Prostate gland (tissue), 2 donors: Measurements from ENCODE around the gene LPAR5. TPM values are rescaled to one million over a fixed set of nuclear protein-coding genes. Genes with fewer than 3 reads are reported as not detected.
A peak's percentile ranks its signal among the peaks of the same experiment; 100 is the strongest.

Experiments used
- DNase-seq: peaks from one replicate; pipeline ENCODE4 v3.0.0-alpha.2; 2019; ENCODE audit warnings: low spot score
- H3K27ac ChIP-seq, 2 donors: fragments of 200-600 bp; sonication (generic); 2 replicates each; pipeline ENCODE4 v1.5.1; 2017 to 2019
- H3K27me3 ChIP-seq: fragments of 200-600 bp; sonication (generic); replicated peaks from 2 replicates; pipeline ENCODE4 v1.5.1; 2019; ENCODE audit not compliant: insufficient read depth
- H3K36me3 ChIP-seq, 2 donors: fragments of 200-600 bp; sonication (generic); 1 replicate in 1 of 2; 2 replicates in 1 of 2; pipeline versions ENCODE4 v1.5.1 to v1.8.1; 2017 to 2019
- H3K4me1 ChIP-seq: fragments of 200-600 bp; sonication (generic); replicated peaks from 2 replicates; pipeline ENCODE4 v1.5.1; 2019
- H3K4me3 ChIP-seq, 2 donors: fragments of 200-600 bp; sonication (generic); 2 replicates each; pipeline ENCODE4 v1.5.1; 2017 to 2019
- H3K9me3 ChIP-seq: fragments of 200-600 bp; sonication (generic); 2 replicates; pipeline ENCODE4 v1.5.1; 2017
- POLR2A ChIP-seq: fragments of 450-650 bp; IDR thresholded peaks from one replicate; pipeline ENCODE4 v1.6.1; 2016; ENCODE audit warnings: antibody characterized with exemption, mild to moderate bottlenecking
- POLR2AphosphoS5 ChIP-seq: sonication (generic); formaldehyde crosslinking; IDR thresholded peaks from one replicate; pipeline ENCODE4 v1.6.1; 2017; ENCODE audit warnings: antibody characterized with exemption
- WGBS: methylation state at CpG from one replicate; pipeline ENCODE4 v1.1.5; 2018; 5-methylcytosine and 5-hydroxymethylcytosine counted together
- intact Hi-C: fragments of 100-400 bp; cut with DNase I; formaldehyde crosslinking; loops from one replicate; pipeline ENCODE4 v1.14.2; 2022
- total RNA-seq, 2 donors: library from RNA; depleted of rRNA; stranded (reverse); fragments of >200 nt; gene quantifications; one replicate each; pipeline ENCODE4 v1.1.0, GENCODE V29; 2016
- TF ChIP-seq, protein P1 (sequence below), 4 experiments: fragments of 200-600 bp in 2 of 4; fragments of 450-650 bp in 2 of 4; sonication (generic) in 2 of 4; IDR thresholded peaks; 1 replicate in 3 of 4; 2 replicates in 1 of 4; pipeline ENCODE4 v1.5.1; 2016 to 2019; ENCODE audit warnings: antibody characterized with exemption in 4 of 4, mild to moderate bottlenecking in 2 of 4, moderate library complexity in 2 of 4

Gene LPAR5
- 1 to 10 TPM in 1 of 2 donors, under 1 TPM in 1; 0.59 to 1.9 TPM for total RNA-seq

DNA sequence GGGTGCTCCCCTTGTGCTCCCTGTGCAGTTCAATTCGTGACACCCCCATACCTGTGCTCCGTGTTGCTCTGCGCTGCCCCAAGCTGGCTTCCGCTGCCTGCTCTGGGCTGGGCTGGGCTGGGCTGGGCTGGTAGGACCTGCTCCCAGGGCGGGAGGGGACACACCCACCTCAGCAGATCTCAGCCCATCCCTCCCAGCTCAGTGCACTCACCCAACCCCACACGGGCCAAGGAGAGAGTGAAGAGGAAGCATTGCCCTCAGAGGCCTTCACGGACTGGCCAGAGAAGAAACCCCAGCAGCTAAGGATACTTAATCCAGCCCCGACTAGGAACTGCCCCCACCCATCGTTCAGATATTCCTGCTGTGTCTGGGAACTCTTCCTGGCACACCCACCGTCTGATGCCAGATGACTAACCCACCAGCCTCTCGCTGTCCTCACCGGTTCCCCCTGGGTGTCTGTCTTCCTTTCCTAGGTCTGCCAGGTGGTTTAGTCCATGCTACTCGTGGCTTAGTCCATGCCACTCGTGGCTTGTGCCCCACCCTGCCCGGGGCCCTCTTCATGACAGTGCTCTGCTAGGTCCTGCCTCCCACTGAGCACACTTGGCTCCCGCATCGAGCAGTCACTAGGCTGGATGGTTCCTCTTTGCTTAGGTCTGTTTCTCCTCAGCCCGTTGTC is at the start of gene LPAR5:
Gene LPAR5, minus strand, starts transcription at position 104 of the 676 bp plus-strand sequence. CDS start 14,711 bp downstream, outside the sequence.
- H3K27ac ChIP-seq, result no peak within 1 kb of the TSS
- peak; percentile 30 for DNase-seq
- 34% methylated on average over 18 of the region's 18 CpGs for WGBS
- H3K4me3 ChIP-seq, result no peak within 1 kb of the TSS
- intact Hi-C loops, result no loop called here
- H3K27me3 ChIP-seq, result no peaks in the 10 kb centered on the region
- TF ChIP-seq POLR2AphosphoS5 (no peak), POLR2A (peak; percentile 46)
- H3K9me3 ChIP-seq, result no peaks in the 10 kb centered on the region
- no peaks in the 10 kb centered on the region for H3K4me1 ChIP-seq
- H3K36me3 ChIP-seq, result no peaks in the 10 kb centered on the region

DNA sequence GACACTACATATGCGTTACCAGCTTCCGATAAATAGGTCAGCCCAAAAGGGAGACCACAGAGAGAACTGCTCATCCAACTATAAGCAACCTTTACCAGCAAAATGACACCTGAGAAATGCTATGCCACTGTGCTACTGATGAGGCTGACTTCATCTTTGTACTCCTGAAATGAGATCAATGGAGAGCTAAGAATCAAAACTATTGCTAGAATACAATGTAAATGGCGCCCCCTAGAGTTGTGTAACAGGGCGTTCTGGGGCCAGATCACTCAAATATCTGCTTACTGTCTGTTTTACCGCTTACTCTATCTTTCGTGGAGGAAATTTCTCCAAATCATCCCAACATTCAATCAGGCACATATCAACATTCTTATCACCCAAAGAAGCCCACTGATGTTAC is 48.9 kb upstream of the LPAR5 start:
- peaks cover 3 to 4% of the 10 kb centered on the region in 2 donors for H3K36me3 ChIP-seq
- no peak overlapping the region for H3K4me3 ChIP-seq
- H3K9me3 ChIP-seq, result no peaks in the 10 kb centered on the region
- TF ChIP-seq POLR2A (no peak), POLR2AphosphoS5 (no peak)
- TF ChIP-seq, protein P1, sequence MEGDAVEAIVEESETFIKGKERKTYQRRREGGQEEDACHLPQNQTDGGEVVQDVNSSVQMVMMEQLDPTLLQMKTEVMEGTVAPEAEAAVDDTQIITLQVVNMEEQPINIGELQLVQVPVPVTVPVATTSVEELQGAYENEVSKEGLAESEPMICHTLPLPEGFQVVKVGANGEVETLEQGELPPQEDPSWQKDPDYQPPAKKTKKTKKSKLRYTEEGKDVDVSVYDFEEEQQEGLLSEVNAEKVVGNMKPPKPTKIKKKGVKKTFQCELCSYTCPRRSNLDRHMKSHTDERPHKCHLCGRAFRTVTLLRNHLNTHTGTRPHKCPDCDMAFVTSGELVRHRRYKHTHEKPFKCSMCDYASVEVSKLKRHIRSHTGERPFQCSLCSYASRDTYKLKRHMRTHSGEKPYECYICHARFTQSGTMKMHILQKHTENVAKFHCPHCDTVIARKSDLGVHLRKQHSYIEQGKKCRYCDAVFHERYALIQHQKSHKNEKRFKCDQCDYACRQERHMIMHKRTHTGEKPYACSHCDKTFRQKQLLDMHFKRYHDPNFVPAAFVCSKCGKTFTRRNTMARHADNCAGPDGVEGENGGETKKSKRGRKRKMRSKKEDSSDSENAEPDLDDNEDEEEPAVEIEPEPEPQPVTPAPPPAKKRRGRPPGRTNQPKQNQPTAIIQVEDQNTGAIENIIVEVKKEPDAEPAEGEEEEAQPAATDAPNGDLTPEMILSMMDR (IDR thresholded peaks at IDR 0.05), result peak in 1 of 4 experiments; percentile 3
- H3K4me1 ChIP-seq, result no peaks in the 10 kb centered on the region
- H3K27ac ChIP-seq, result no peak overlapping the region
- H3K27me3 ChIP-seq, result no peaks in the 10 kb centered on the region
- intact Hi-C loops, result loop anchor here (5.0 kb wide), 1 partner anchor 67 kb away; no protein-coding TSS in a partner anchor
- DNase-seq, result no peak
- WGBS, result 56% methylated on average over 6 of the region's 6 CpGs

DNA sequence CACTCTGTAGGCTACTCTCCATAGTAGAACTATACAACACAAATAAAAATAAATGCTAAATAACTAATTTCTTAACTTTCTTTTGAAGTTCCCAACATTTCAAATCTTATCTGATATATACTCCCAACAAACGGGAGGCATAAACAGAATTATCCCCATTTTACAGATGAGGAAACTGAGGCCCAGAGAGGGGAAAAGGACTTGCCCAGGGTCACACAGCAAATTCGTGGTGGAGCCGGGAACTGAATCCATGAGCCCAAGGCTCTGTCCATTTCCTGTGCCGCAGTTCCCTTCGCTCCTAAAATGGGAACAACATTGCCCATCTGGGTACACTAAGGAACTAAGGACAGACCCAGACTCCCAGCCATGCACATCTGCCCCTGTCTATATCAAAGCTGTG is 41.2 kb upstream of the LPAR5 start:
- peaks cover 12 to 23% of the 10 kb centered on the region in 2 donors for H3K36me3 ChIP-seq
- TF ChIP-seq POLR2A, result no peak
- TF ChIP-seq, protein P1 (IDR thresholded peaks at IDR 0.05), result no peak
- no peak for TF ChIP-seq POLR2AphosphoS5
- DNase-seq, result no peak
- 90% methylated on average over 5 of the region's 5 CpGs for WGBS
- no peaks in the 10 kb centered on the region for H3K9me3 ChIP-seq
- no peak overlapping the region for H3K27ac ChIP-seq
- no peaks in the 10 kb centered on the region for H3K4me1 ChIP-seq
- H3K27me3 ChIP-seq, result no peaks in the 10 kb centered on the region
- H3K4me3 ChIP-seq, result no peak overlapping the region
- intact Hi-C loops, result no loop called here

DNA sequence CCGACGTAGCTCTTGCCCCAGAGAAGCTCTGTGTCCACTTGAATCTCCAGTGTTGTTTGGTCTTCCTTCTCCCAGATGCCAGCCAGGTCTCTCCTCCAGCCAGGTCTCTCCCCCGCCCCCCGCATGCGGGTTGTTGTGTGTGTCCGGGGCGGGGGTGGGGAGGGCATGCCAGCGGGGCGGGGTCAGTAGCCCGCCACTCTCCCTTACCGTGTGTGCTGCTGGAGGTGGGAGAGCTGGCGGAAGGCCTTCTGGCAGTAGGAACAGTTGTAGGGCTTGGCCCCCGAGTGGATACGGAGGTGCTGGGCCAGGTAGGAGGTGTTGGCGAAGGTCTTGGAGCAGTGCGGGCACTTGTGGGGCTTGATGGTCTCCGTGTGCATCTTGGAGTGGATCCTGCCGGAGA is 36.4 kb upstream of the LPAR5 start:
- peaks cover 27 to 34% of the 10 kb centered on the region in 2 donors for H3K36me3 ChIP-seq
- no peak for TF ChIP-seq POLR2A
- TF ChIP-seq POLR2AphosphoS5, result no peak
- TF ChIP-seq, protein P1 (IDR thresholded peaks at IDR 0.05), result no peak

DNA sequence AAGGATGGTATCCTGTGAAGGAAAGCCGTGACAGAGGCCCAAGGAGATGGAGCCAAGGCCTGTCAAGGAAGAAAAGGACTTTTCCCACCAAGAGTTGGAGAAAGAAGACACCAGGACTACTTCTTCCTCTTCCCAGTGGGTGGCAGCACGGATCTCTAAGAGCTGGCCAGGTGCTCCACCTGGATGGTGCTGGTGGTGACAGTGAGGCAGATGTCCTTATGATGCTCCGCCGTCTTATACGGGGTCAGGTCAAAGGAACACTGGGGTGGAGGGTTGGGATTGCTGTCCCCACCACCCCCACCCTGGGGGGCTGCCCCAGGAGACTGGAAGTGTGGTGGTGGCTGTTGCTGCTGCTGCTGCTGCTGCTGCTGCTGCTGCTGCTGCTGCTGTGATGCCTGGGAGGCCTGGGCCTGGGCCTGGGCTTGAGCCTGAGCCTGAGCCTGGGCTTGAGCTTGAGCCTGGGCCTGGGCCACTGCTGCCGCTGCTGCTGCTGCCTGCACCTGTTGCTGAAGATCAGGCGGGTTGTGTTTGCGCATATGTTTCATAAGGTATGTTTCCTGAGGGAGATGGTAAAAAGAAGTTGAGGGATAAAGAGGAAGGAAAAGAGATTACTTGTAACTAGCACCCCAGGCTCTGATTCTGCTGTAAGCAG is 31.9 kb upstream of the LPAR5 start:
- Histone ChIP-seq H3K9me3 (no peaks in the 10 kb centered on the region), H3K4me1 (no peaks in the 10 kb centered on the region), H3K27me3 (no peaks in the 10 kb centered on the region), H3K36me3 (peaks cover 32 to 33% of the 10 kb centered on the region in 2 donors), H3K27ac (no peak overlapping the region), H3K4me3 (no peak overlapping the region)
- 81% methylated on average over 8 of the region's 8 CpGs for WGBS
- DNase-seq, result no peak
- intact Hi-C loops, result no loop called here
- TF ChIP-seq, protein P1 (IDR thresholded peaks at IDR 0.05), result no peak
- TF ChIP-seq POLR2AphosphoS5 (no peak), POLR2A (no peak)

More for the DNA sequence above, 36.4 kb upstream of the LPAR5 start:
- Histone ChIP-seq H3K27me3 (no peaks in the 10 kb centered on the region), H3K4me3 (no peak overlapping the region), H3K9me3 (no peaks in the 10 kb centered on the region), H3K27ac (no peak overlapping the region), H3K4me1 (no peaks in the 10 kb centered on the region)
- WGBS, result 87% methylated on average over 18 of the region's 18 CpGs
- intact Hi-C loops, result no loop called here
- DNase-seq, result no peak
